Lung (tissue), 13 donors: ENCODE data around the gene XYLT2. TPM values are rescaled to one million over a fixed set of nuclear protein-coding genes. Genes with fewer than 3 reads are reported as not detected.
"Not testable (repeated sequence)": the region's sequence is repeated elsewhere in the genome, so short reads cannot be mapped to it uniquely, and the experiment has no call there.

Experiments
- ATAC-seq: fragments of 200-7000 bp; cut with Tn5 transposase; one replicate; pipeline ENCODE4 v1.9.1; 2020; ENCODE audit warnings: moderate number of reproducible peaks; ENCODE audit not compliant: insufficient read depth, low FRiP score
- DNase-seq, 3 donors: peaks; one replicate each; pipeline ENCODE4 v3.0.0-alpha.2; 2013 to 2017
- H3K27ac ChIP-seq, 2 donors: one replicate each; pipeline ENCODE4 v1.5.1; 2013; ENCODE audit warnings: mild to moderate bottlenecking in 2 of 2, moderate library complexity in 2 of 2, control low read depth in 1 of 2, inconsistent platforms in 1 of 2, low read depth in 1 of 2, low read length in 1 of 2
- H3K27me3 ChIP-seq, 3 donors: one replicate each; pipeline ENCODE4 v1.5.1; 2013; ENCODE audit warnings: low read length in 2 of 3; ENCODE audit not compliant: control insufficient read depth in 3 of 3, insufficient read depth in 3 of 3
- H3K36me3 ChIP-seq, 4 donors: one replicate each; pipeline ENCODE4 v1.5.1; 2013; ENCODE audit warnings: low read length in 4 of 4, mild to moderate bottlenecking in 1 of 4, moderate library complexity in 1 of 4; ENCODE audit not compliant: control insufficient read depth in 4 of 4, insufficient read depth in 4 of 4
- H3K4me1 ChIP-seq, 5 donors: one replicate each; pipeline ENCODE4 v1.5.1; 2013; ENCODE audit warnings: low read length in 5 of 5, mild to moderate bottlenecking in 2 of 5, moderate library complexity in 1 of 5; ENCODE audit not compliant: control insufficient read depth in 5 of 5, insufficient read depth in 5 of 5
- H3K4me3 ChIP-seq: one replicate; pipeline ENCODE4 v1.5.1; 2013; ENCODE audit warnings: mild to moderate bottlenecking, control low read depth, moderate library complexity
- H3K9ac ChIP-seq, 2 donors: one replicate each; pipeline ENCODE4 v1.5.1; 2013; ENCODE audit warnings: low read length in 2 of 2, control low read depth in 1 of 2; ENCODE audit not compliant: insufficient read depth in 1 of 2
- H3K9me3 ChIP-seq, 4 donors: one replicate each; pipeline ENCODE4 v1.5.1; 2013; ENCODE audit warnings: low read length in 3 of 4, mild to moderate bottlenecking in 1 of 4, moderate library complexity in 1 of 4; ENCODE audit not compliant: control insufficient read depth in 4 of 4, insufficient read depth in 3 of 4
- WGBS, 2 donors: extraction: QIAGEN DNeasy Blood & Tissue Kit; methylation state at CpG; one replicate each; pipeline ENCODE4 v1.1.7; 2013; 5-methylcytosine and 5-hydroxymethylcytosine counted together
- polyA plus RNA-seq, 2 donors: library from polyadenylated mRNA; stranded (reverse); fragments of 200-250 nt; gene quantifications; one replicate each; pipeline ENCODE4 v1.2.1, GENCODE V29; 2013
- small RNA-seq: library from RNA; depleted of rRNA; stranded (forward); fragments of <200 nt; gene quantifications from one replicate; pipeline ENCODE3, GENCODE V24; 2014; ENCODE audit warnings: low replicate concordance
- total RNA-seq, 2 donors: library from RNA; depleted of rRNA in 1 of 2; stranded (reverse); fragments of >200 nt in 1 of 2; gene quantifications; one replicate each; pipeline ENCODE4 v1.2.1, GENCODE V29; 2014 to 2021
- TF ChIP-seq, protein P1 (sequence below): IDR thresholded peaks from 2 replicates; pipeline ENCODE4 v1.5.1; 2012; ENCODE audit warnings: mild to moderate bottlenecking; ENCODE audit errors: control extremely low read depth, extremely low read depth
- donor health status: control.
- donor health status: control.
- donor health status: Bipolar disorder and iron deficiency.
- donor health status: healthy.
- donor health status: DM: yes; HTN: yes; CAD: no.

Gene XYLT2
- total and polyA plus RNA-seq, 4 donors, result 9.6 to 28.5 (median 16.2) TPM

DNA sequence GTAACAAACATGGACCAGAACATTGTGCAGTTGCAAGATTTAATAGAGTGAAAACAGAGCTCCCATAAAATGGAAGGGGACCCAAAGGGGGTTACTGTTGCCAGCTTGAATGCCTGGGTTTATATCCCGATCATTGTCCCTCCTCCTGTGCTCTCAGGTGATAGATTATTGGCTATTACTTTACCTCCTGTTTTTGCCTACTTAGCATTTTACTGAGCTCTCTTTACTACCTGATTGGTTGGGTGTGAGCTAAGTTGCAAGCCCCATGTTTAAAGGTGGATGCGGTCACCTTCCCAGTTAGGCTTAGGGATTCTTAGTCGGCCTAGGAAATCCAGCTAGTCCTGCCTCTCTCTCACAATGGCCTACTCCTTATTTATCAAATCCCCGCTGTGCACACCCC, 59.4 kb downstream of the XYLT2 start:
- DNase-seq, H3K27me3 ChIP-seq, H3K9me3 ChIP-seq, H3K36me3 ChIP-seq, ATAC-seq, H3K4me3 ChIP-seq, H3K4me1 ChIP-seq, H3K27ac ChIP-seq, H3K9ac ChIP-seq: not testable (repeated sequence)
- 92 to 94% methylated on average over 4 of the region's 4 CpGs for WGBS, 2 donors

DNA sequence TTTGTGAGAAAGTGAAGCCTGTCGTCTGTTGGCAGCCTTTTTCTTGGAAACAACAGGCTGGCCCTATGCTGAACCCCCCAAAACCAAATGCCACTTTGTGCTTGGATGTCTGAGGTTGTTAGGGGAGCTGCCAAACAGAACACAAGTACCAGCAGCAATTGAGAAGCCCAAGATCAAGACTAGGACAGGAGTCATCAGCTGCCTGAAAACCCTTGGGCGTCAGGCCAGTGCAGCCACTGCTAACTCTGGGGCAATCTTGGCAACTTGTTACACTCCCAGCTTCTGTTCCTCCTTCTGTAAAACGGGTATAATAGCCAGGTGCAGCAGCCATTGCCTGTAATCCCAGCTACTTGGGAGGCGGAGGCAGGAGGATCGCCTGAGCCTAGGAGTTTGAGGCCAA, 60.7 kb downstream of the XYLT2 start:
- Histone ChIP-seq H3K9me3 (peaks cover 0 to 2% (median 0%) of the 10 kb centered on the region in 4 donors), H3K4me1 (no peaks in the 10 kb centered on the region), H3K9ac (no peak overlapping the region), H3K27ac (no peak overlapping the region), H3K36me3 (no peaks in the 10 kb centered on the region), H3K4me3 (no peak overlapping the region), H3K27me3 (no peaks in the 10 kb centered on the region)
- TF ChIP-seq, protein P1, sequence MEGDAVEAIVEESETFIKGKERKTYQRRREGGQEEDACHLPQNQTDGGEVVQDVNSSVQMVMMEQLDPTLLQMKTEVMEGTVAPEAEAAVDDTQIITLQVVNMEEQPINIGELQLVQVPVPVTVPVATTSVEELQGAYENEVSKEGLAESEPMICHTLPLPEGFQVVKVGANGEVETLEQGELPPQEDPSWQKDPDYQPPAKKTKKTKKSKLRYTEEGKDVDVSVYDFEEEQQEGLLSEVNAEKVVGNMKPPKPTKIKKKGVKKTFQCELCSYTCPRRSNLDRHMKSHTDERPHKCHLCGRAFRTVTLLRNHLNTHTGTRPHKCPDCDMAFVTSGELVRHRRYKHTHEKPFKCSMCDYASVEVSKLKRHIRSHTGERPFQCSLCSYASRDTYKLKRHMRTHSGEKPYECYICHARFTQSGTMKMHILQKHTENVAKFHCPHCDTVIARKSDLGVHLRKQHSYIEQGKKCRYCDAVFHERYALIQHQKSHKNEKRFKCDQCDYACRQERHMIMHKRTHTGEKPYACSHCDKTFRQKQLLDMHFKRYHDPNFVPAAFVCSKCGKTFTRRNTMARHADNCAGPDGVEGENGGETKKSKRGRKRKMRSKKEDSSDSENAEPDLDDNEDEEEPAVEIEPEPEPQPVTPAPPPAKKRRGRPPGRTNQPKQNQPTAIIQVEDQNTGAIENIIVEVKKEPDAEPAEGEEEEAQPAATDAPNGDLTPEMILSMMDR, result no peak
- DNase-seq (no peak), ATAC-seq (no peak)
- 76 to 91% methylated on average over 5 of the region's 5 CpGs for whole genome bisulfite sequencing, 2 donors

DNA sequence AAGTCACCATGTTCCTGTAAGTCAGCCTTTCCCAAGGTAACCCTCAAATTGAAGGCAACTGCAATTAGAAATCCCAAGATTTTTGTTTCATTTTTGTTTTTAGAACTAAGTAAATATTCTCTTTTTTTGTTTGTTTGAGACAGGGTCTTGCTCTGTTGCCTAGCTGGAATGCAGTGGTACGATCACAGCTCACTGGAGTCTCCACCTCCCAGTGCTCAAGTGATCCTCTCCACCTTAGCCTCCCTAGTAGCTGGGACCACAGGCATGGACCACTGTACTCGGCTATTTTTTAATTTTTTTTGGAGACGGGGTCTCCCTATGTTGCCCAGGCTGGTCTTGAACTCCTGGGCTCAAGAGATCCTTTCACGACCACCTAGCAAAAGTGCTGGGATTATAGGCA, 62.0 kb downstream of the XYLT2 start:
- H3K4me3 ChIP-seq, result no peak overlapping the region
- no peak overlapping the region for H3K27ac ChIP-seq
- no peak overlapping the region for H3K9ac ChIP-seq
- ATAC-seq (no peak), DNase-seq (no peak)
- WGBS, 2 donors, result 64 to 71% methylated on average over 4 of the region's 4 CpGs
- H3K36me3 ChIP-seq, result no peaks in the 10 kb centered on the region
- peaks cover 0 to 2% (median 0%) of the 10 kb centered on the region in 4 donors for H3K9me3 ChIP-seq
- TF ChIP-seq, protein P1, result no peak
- H3K27me3 ChIP-seq, result no peaks in the 10 kb centered on the region
- H3K4me1 ChIP-seq, result no peaks in the 10 kb centered on the region

Small RNAs within 50 kb of the gene (small RNA-seq; reads per million reads assigned to genes)
- gene RF00019, result not detected

Other genes starting within 250 kb of the XYLT2 start
- gene SAMD14, start 216.0 kb upstream of the XYLT2 start, total RNA-seq, result 1 to 10 TPM; 3.3 to 4.4 TPM
- 1 to 10 TPM; 3.9 to 6.2 TPM for gene SAMD14, start 216.0 kb upstream of the XYLT2 start, polyA plus RNA-seq
- gene PPP1R9B, start 195.4 kb upstream of the XYLT2 start, total RNA-seq, result 10 to 100 TPM; 31.7 to 77.4 TPM
- 10 to 100 TPM; 38.1 to 61.5 TPM for gene PPP1R9B, start 195.4 kb upstream of the XYLT2 start, polyA plus RNA-seq
- gene SGCA, start 180.1 kb upstream of the XYLT2 start, total RNA-seq, result 10 to 100 TPM in 1 of 2 donors, 1 to 10 TPM in 1; 5.0 to 18.2 TPM
- gene SGCA, start 180.1 kb upstream of the XYLT2 start, polyA plus RNA-seq, result 10 to 100 TPM in 1 of 2 donors, 1 to 10 TPM in 1; 9.7 to 19.4 TPM
- 1,000 to 10,000 TPM in 1 of 2 donors, 100 to 1,000 TPM in 1; 443 to 1,330 TPM for gene COL1A1, start 144.5 kb upstream of the XYLT2 start, total RNA-seq
- 100 to 1,000 TPM in 1 of 2 donors, 10 to 100 TPM in 1; 30.5 to 122 TPM for gene COL1A1, start 144.5 kb upstream of the XYLT2 start, polyA plus RNA-seq
- 1 to 10 TPM in 1 of 2 donors, under 1 TPM in 1; 0.63 to 8.0 TPM for gene TMEM92, start 71.7 kb upstream of the XYLT2 start, total RNA-seq
- gene TMEM92, start 71.7 kb upstream of the XYLT2 start, polyA plus RNA-seq, result 1 to 10 TPM; 5.6 to 6.2 TPM
- 10 to 100 TPM; 33.5 to 58.1 TPM for gene MRPL27, start 27.1 kb downstream of the XYLT2 start, total RNA-seq
- 100 to 1,000 TPM in 1 of 2 donors, 10 to 100 TPM in 1; 98.6 to 176 TPM for gene MRPL27, start 27.1 kb downstream of the XYLT2 start, polyA plus RNA-seq
- gene EME1, start 27.1 kb downstream of the XYLT2 start, total RNA-seq, result 1 to 10 TPM; 1.5 to 2.8 TPM
- gene EME1, start 27.1 kb downstream of the XYLT2 start, polyA plus RNA-seq, result 1 to 10 TPM in 1 of 2 donors, under 1 TPM in 1; 0.55 to 2.1 TPM
- 100 to 1,000 TPM in 1 of 2 donors, 10 to 100 TPM in 1; 43.8 to 117 TPM for gene LRRC59, start 51.4 kb downstream of the XYLT2 start, total RNA-seq
- 100 to 1,000 TPM in 1 of 2 donors, 10 to 100 TPM in 1; 46.8 to 112 TPM for gene LRRC59, start 51.4 kb downstream of the XYLT2 start, polyA plus RNA-seq
- gene ACSF2, start 80.1 kb downstream of the XYLT2 start, total RNA-seq, result 10 to 100 TPM; 77.7 to 79.2 TPM
- 10 to 100 TPM; 23.5 to 64.1 TPM for gene ACSF2, start 80.1 kb downstream of the XYLT2 start, polyA plus RNA-seq
- gene CHAD, start 122.8 kb downstream of the XYLT2 start, total RNA-seq, result under 1 TPM in 1 of 2 donors, not detected in 1; 0.37 TPM
- under 1 TPM; 0.14 to 0.35 TPM for gene CHAD, start 122.8 kb downstream of the XYLT2 start, polyA plus RNA-seq
- 10 to 100 TPM; 31.2 to 43.2 TPM for gene RSAD1, start 132.7 kb downstream of the XYLT2 start, total RNA-seq
- 10 to 100 TPM; 20.1 to 28.5 TPM for gene RSAD1, start 132.7 kb downstream of the XYLT2 start, polyA plus RNA-seq
- 1 to 10 TPM; 4.7 to 6.4 TPM for gene MYCBPAP, start 162.3 kb downstream of the XYLT2 start, total RNA-seq
- under 1 TPM; 0.73 to 0.90 TPM for gene MYCBPAP, start 162.3 kb downstream of the XYLT2 start, polyA plus RNA-seq
- 1 to 10 TPM; 1.3 to 2.6 TPM for gene EPN3, start 186.6 kb downstream of the XYLT2 start, total RNA-seq
- gene EPN3, start 186.6 kb downstream of the XYLT2 start, polyA plus RNA-seq, result 1 to 10 TPM; 2.5 to 2.6 TPM
- gene SPATA20, start 201.0 kb downstream of the XYLT2 start, total RNA-seq, result 10 to 100 TPM; 32.3 to 37.8 TPM
- gene SPATA20, start 201.0 kb downstream of the XYLT2 start, polyA plus RNA-seq, result 10 to 100 TPM; 10.5 to 25.8 TPM
- 1 to 10 TPM in 1 of 2 donors, under 1 TPM in 1; 0.31 to 3.6 TPM for gene CACNA1G, start 214.6 kb downstream of the XYLT2 start, total RNA-seq
- gene CACNA1G, start 214.6 kb downstream of the XYLT2 start, polyA plus RNA-seq, result under 1 TPM; 0.14 to 0.18 TPM